Mucosa of descending colon (tissue), 3 donors: ENCODE data around the gene PXDN. TPM values are rescaled to one million over a fixed set of nuclear protein-coding genes. Genes with fewer than 3 reads are reported as not detected.

ENCODE experiments used
- ATAC-seq: fragments of 200-7000 bp; cut with Tn5 transposase; one replicate; pipeline ENCODE4 v1.9.1; 2020; ENCODE audit warnings: mild to moderate bottlenecking, moderate library complexity
- DNase-seq, 3 donors: peaks; one replicate each; pipeline ENCODE4 v3.0.0-alpha.2; 2020
- H3K36me3 ChIP-seq: fragments of 200-600 bp; one replicate; pipeline ENCODE4 v1.8.0; 2021; ENCODE audit warnings: low read depth, mild to moderate bottlenecking
- H3K4me1 ChIP-seq: fragments of 200-600 bp; one replicate; pipeline ENCODE4 v1.8.0; 2021; ENCODE audit warnings: low read depth, mild to moderate bottlenecking
- H3K4me3 ChIP-seq: fragments of 200-600 bp; one replicate; pipeline ENCODE4 v1.8.0; 2021; ENCODE audit warnings: mild to moderate bottlenecking
- H3K9me3 ChIP-seq: fragments of 200-600 bp; one replicate; pipeline ENCODE4 v1.8.0; 2021; ENCODE audit warnings: mild to moderate bottlenecking
- CTCF ChIP-seq: fragments of 200-600 bp; IDR thresholded peaks from one replicate; pipeline ENCODE4 v1.8.0; 2022; ENCODE audit warnings: antibody characterized with exemption, mild to moderate bottlenecking
- intact Hi-C, 2 donors: fragments of 100-400 bp; cut with DNase I in 1 of 2; cut with micrococcal nuclease in 1 of 2; formaldehyde crosslinking; loops; one replicate each; pipeline versions ENCODE4 v1.11.0 to v1.11.1; 2022; cut with DNase I, micrococcal nuclease
- total RNA-seq, 3 donors: library from RNA; stranded (reverse); fragmentation: NEBNext Ultra II Directional in 2 of 3; extraction: Animal tissue kit (Norgen Biotek cat#: 25700) in 2 of 3; gene quantifications; one replicate each; pipeline versions ENCODE4 v1.2.1 to v1.2.4, GENCODE V29; 2021 to 2023
- donor health status: DM: no; HTN: no; CAD: no; lungs with moderate emphysema.
- donor health status: DM: no; HTN: no; CAD: no.
- donor health status: DM: no; HTN: yes; CAD: no.

PXDN gene
- total RNA-seq, 3 donors from 2014 or later = 9.3 to 52.4 (median 11.9) TPM

GRCh38 chr2:1772471-1773267, 28.4 kb upstream of the PXDN start:
- intact Hi-C loops = no loop called here
- no peak for TF ChIP-seq CTCF
- ATAC-seq (no peak), DNase-seq (no peak)
- Histone ChIP-seq H3K4me1 (no peaks in the 10 kb centered on the region), H3K4me3 (no peak overlapping the region), H3K9me3 (no peaks in the 10 kb centered on the region), H3K36me3 (no peaks in the 10 kb centered on the region)

- no peak for TF ChIP-seq CTCF
- Histone ChIP-seq H3K36me3 (no peaks in the 10 kb centered on the region), H3K4me3 (no peak overlapping the region), H3K4me1 (no peaks in the 10 kb centered on the region), H3K9me3 (no peaks in the 10 kb centered on the region)
- intact Hi-C loops = no loop called here
- DNase-seq (no peak), ATAC-seq (no peak)
Measured at GRCh38 chr2:1771626-1772280, 27.4 kb upstream of the PXDN start.

DNA sequence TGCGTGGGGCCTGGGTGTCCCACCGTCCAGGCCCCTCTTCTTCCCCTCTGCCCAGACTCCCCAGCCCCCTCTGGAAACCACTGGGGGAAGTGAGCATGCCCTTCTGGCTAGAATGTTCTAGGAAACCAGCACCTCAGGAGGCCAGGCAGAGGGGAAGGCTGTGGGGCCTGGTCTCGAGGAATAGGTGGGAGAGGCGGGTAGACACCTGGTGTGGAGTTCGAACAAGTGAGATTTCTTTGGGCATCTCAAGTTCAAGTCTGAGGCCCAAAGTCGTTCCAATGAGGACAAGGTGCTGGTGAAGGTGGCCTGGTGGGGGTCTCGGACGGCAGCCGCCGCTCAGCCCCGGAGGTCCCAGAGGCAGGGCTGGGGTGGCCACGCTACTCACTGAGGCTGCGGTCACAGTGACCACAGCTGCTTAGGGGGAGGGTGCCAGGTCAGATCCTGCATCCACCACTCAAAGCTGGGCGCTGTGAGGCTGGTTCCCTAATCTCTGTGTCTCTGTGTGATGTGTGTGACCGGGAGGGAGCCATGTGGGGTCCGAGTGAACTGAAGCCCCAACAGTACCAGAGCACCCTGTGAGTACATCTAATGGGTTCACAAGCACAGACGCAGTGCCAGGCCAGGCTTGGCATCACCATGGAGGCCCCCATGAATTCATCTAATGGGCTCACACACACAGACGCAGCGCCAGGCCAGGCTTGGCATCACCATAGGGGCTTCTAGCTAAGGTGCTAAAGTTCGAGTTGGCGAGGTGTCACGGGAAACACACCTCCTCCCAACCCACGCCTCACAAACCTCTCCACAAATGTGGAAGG, 26.5 kb upstream of the PXDN start:
- intact Hi-C loops = no loop called here
- Histone ChIP-seq H3K36me3 (no peaks in the 10 kb centered on the region), H3K4me1 (no peaks in the 10 kb centered on the region), H3K4me3 (no peak overlapping the region), H3K9me3 (no peaks in the 10 kb centered on the region)
- ATAC-seq = no peak
- TF ChIP-seq CTCF = no peak
- no peak for DNase-seq

DNA sequence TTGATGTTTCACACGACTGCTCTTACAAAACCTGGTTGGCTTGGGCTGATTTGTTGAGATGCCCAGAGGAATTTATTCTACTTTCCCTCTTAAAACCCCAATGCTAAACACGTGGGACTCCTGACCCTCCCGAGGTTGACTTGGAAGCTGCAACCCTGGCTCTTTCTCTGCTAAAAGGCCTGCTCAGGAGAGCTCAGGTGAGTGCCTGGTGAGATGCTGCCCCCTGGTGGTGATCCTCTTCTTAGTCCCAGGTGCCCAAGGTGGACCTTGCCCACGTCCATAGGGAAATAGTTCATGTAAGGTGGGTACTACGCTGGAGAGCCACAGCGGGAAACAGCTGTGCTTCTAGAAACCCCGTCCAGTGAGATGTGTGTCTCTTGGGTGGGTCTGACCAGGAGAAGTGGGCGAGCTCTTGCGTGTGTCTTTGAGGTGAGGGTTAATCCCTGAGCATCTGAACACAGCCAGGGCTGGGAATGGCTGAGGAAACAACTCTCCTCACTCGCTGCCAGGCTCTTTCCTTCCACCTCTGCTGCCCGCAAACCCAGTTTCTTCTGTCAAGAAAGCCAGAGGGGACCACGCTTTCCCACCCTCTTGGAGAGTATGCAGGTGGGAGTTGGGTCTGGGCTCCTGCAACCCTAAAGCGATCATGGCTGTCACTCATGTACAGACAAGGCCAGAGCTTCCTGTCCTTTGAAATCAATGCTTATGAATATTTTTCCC, 25.5 kb upstream of the PXDN start:
- ATAC-seq = peak; percentile 97

More for the DNA sequence above, 25.5 kb upstream of the PXDN start:
- H3K4me3 ChIP-seq = no peak overlapping the region
- no peaks in the 10 kb centered on the region for H3K9me3 ChIP-seq
- peak; percentile 71 for TF ChIP-seq CTCF
- intact Hi-C loops = no loop called here
- no peaks in the 10 kb centered on the region for H3K4me1 ChIP-seq
- no peaks in the 10 kb centered on the region for H3K36me3 ChIP-seq
- DNase-seq = peak in 2 of 3 donors; percentile 83 to 96
